ENCODE results near the gene CENPU.

CENPU gene

GRCh38 chr4:184649971-184650855 lies 83.7 kb downstream of the CENPU start:
- Mint-ChIP-seq H3K27me3 (no peaks in the 10 kb centered on the region), H3K36me3 (peaks cover 6% of the 10 kb centered on the region), H3K4me1 (ENCODE audit: low read depth) (peaks cover 42% of the 10 kb centered on the region), H3K9me3 (ENCODE audit: low read depth) (no peaks in the 10 kb centered on the region), H3K27ac (peak overlapping the region; percentile 96), H3K4me3 (peak overlapping the region; percentile 96)

- Mint-ChIP-seq H3K4me1 (ENCODE audit: low read depth) (peaks cover 51% of the 10 kb centered on the region), H3K27me3 (no peaks in the 10 kb centered on the region), H3K4me3 (peak within 1 kb of the TSS; percentile 97), H3K27ac (peak within 1 kb of the TSS; percentile 96), H3K9me3 (ENCODE audit: low read depth) (no peaks in the 10 kb centered on the region), H3K36me3 (peaks cover 8% of the 10 kb centered on the region)
Observed at GRCh38 chr4:184649026-184649970, 84.6 kb downstream of the CENPU start, which contains the start of the genes CASP3 and PRIMPOL. Gene CASP3, minus strand, starts transcription at chr4:184649447. Its CDS starts 10,994 bp downstream, at chr4:184638453. Gene PRIMPOL, plus strand, starts transcription at chr4:184649738. Its CDS starts 7,403 bp downstream, at chr4:184657141.

- peaks cover 54% of the 10 kb centered on the region for H3K4me1 Mint-ChIP-seq (ENCODE audit: low read depth)
- H3K4me3 Mint-ChIP-seq = peak overlapping the region; percentile 97
- H3K27ac Mint-ChIP-seq = peak overlapping the region; percentile 94
- no peaks in the 10 kb centered on the region for H3K27me3 Mint-ChIP-seq
- no peaks in the 10 kb centered on the region for H3K9me3 Mint-ChIP-seq (ENCODE audit: low read depth)
- peaks cover 12% of the 10 kb centered on the region for H3K36me3 Mint-ChIP-seq
Observed at GRCh38 chr4:184648313-184649025, 85.4 kb downstream of the CENPU start.

DNA sequence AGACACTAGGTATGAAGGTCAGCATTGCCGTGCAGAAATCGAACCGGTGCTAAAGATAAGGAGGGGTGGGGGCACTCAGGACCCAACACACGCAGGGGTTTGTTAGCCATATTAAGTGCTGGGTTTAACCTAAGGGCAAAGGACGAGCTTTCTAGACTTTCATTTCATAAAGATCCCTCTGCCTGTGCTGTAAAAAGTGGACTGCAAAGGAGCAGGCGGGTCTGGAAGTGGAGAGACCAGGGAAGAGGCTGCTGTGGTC lies 85.9 kb downstream of the CENPU start:
- no peaks in the 10 kb centered on the region for H3K27me3 Mint-ChIP-seq
- no peaks in the 10 kb centered on the region for H3K9me3 Mint-ChIP-seq (ENCODE audit: low read depth)
- H3K36me3 Mint-ChIP-seq = peaks cover 12% of the 10 kb centered on the region
- peak overlapping the region; percentile 94 for H3K27ac Mint-ChIP-seq
- H3K4me3 Mint-ChIP-seq = peak overlapping the region; percentile 97
- peaks cover 56% of the 10 kb centered on the region for H3K4me1 Mint-ChIP-seq (ENCODE audit: low read depth)

DNA sequence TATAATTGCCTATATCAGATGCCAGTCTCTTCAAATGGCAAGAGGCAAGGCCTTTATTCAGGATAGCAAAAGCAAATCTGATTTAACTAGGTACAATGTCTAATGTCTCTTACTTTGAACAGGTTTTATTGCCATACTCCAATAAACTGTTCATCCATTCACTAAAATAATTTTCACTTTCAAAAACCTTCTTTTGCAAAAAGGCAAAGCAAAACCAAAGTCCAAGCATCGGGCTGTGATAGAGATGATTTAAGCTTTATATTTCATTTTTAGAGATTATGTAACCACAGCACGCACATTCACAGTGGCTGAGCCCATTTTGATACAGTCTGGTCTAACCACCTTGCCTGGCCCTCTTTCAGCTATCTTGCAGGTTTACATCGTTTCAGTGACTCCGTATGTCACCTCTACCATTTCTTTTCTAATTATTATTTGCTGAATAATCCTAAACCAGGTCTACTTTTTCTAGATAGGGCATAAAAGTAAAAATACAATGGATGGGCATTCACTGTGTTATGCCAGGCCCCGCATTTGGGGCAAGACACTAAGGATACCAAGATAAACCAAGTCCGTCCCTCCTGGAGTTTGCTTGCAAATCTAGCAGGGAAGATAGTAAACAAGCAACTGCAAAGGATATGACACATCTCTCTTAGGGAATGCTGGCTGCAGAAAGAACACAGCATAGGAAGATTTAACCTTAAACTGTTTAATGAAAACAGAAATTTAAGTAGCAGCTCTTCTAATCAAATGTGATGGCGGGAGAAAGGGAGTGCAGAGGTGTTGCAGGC lies 86.4 kb downstream of the CENPU start:
- Mint-ChIP-seq H3K4me1 (ENCODE audit: low read depth) (peaks cover 61% of the 10 kb centered on the region), H3K9me3 (ENCODE audit: low read depth) (no peaks in the 10 kb centered on the region), H3K27ac (peak overlapping the region; percentile 94), H3K4me3 (peak overlapping the region; percentile 97), H3K27me3 (no peaks in the 10 kb centered on the region), H3K36me3 (peaks cover 12% of the 10 kb centered on the region)

- Mint-ChIP-seq H3K9me3 (ENCODE audit: low read depth) (no peaks in the 10 kb centered on the region), H3K36me3 (peaks cover 12% of the 10 kb centered on the region), H3K4me1 (ENCODE audit: low read depth) (peaks cover 73% of the 10 kb centered on the region), H3K27ac (peak overlapping the region; percentile 94), H3K4me3 (peak overlapping the region; percentile 97), H3K27me3 (no peaks in the 10 kb centered on the region)
Observed at GRCh38 chr4:184645904-184646610, 87.8 kb downstream of the CENPU start.

- H3K4me3 Mint-ChIP-seq = peak overlapping the region; percentile 59
- no peaks in the 10 kb centered on the region for H3K9me3 Mint-ChIP-seq (ENCODE audit: low read depth)
- peak overlapping the region; percentile 68 for H3K27ac Mint-ChIP-seq
- H3K4me1 Mint-ChIP-seq (ENCODE audit: low read depth) = peaks cover 76% of the 10 kb centered on the region
- peaks cover 17% of the 10 kb centered on the region for H3K36me3 Mint-ChIP-seq
- no peaks in the 10 kb centered on the region for H3K27me3 Mint-ChIP-seq
Observed at GRCh38 chr4:184644553-184645307, 89.2 kb downstream of the CENPU start.
